SK-N-SH (cell line): ENCODE results near the gene RGL1. TPM values are rescaled to one million over a fixed set of nuclear protein-coding genes. Genes with fewer than 3 reads are reported as not detected.
A peak's percentile ranks its signal among the peaks of the same experiment; 100 is the strongest.

ENCODE experiments used
- CTCF ChIA-PET: fragments of 300-600, 350-600 bp; formaldehyde crosslinking; extraction: SDS; loops from one replicate; lab custom pipeline; 2021; lab: Yijun Ruan, JAX
- POLR2A ChIA-PET: fragments of 350-600 bp; sonication (Branson Sonifier 250); formaldehyde crosslinking; extraction: SDS; loops from one replicate; lab custom pipeline; 2020; ENCODE audit warnings: antibody characterized with exemption, inconsistent platforms; lab: Yijun Ruan, JAX
- DNase-seq: peaks from one replicate; pipeline ENCODE4 v3.0.0; 2012
- H2AFZ ChIP-seq: fragments of 200-600 bp; sonication (generic); 2 replicates; pipeline ENCODE4 v1.8.1; 2016; ENCODE audit warnings: antibody characterized with exemption, mild to moderate bottlenecking, low read depth
- H3F3A ChIP-seq: fragments of 200-600 bp; sonication (generic); replicated peaks from 2 replicates; pipeline ENCODE3; 2016; ENCODE audit warnings: antibody characterized with exemption, mild to moderate bottlenecking; ENCODE audit not compliant: insufficient read depth
- H3K27ac ChIP-seq, 2 experiments: fragments of 200-500 bp in 1 of 2; fragments of 200-600 bp in 1 of 2; sonication (Bioruptor generic) in 1 of 2; sonication (generic), shearing (Covaris generic) in 1 of 2; 2 replicates each; pipeline versions ENCODE4 v1.5.1 to v1.6.1; 2014 to 2016; ENCODE audit warnings: low read depth in 2 of 2, inconsistent platforms in 1 of 2, low read length in 1 of 2, mild to moderate bottlenecking in 1 of 2, mixed read lengths in 1 of 2
- H3K27me3 ChIP-seq: fragments of 200-600 bp; sonication (generic), shearing (Covaris generic); 2 replicates; pipeline ENCODE4 v1.6.1; 2016; ENCODE audit warnings: mixed run types; ENCODE audit not compliant: insufficient read depth
- H3K36me3 ChIP-seq, 2 experiments: fragments of 200-500 bp in 1 of 2; fragments of 200-600 bp in 1 of 2; sonication (Bioruptor generic) in 1 of 2; sonication (generic) in 1 of 2; replicated peaks in 1 of 2; 2 replicates each; pipeline versions ENCODE3 to v1.5.1; 2014 to 2016; ENCODE audit warnings: low read length in 1 of 2, mild to moderate bottlenecking in 1 of 2; ENCODE audit not compliant: insufficient read depth in 2 of 2, control insufficient read depth in 1 of 2
- H3K4me1 ChIP-seq, 2 experiments: fragments of 200-500 bp in 1 of 2; fragments of 200-600 bp in 1 of 2; sonication (Bioruptor generic) in 1 of 2; sonication (generic), shearing (Covaris generic) in 1 of 2; 2 replicates each; pipeline versions ENCODE4 v1.5.1 to v1.6.1; 2014 to 2016; ENCODE audit warnings: low read depth in 1 of 2, low read length in 1 of 2, mixed run types in 1 of 2; ENCODE audit not compliant: insufficient read depth in 2 of 2, control insufficient read depth in 1 of 2
- H3K4me2 ChIP-seq: fragments of 200-600 bp; sonication (generic), shearing (Covaris generic); 2 replicates; pipeline ENCODE4 v1.6.1; 2017; ENCODE audit warnings: mixed run types
- H3K4me3 ChIP-seq, 2 experiments: fragments of 200-500 bp in 1 of 2; fragments of 200-600 bp in 1 of 2; sonication (Bioruptor generic) in 1 of 2; sonication (generic), shearing (Covaris generic) in 1 of 2; 2 replicates each; pipeline versions ENCODE4 v1.5.1 to v1.8.1; 2014 to 2016; ENCODE audit warnings: low read depth in 2 of 2, inconsistent platforms in 1 of 2, low read length in 1 of 2, mild to moderate bottlenecking in 1 of 2, mixed read lengths in 1 of 2, moderate library complexity in 1 of 2
- H3K79me2 ChIP-seq: fragments of 200-600 bp; sonication (generic); 2 replicates; pipeline ENCODE4 v1.8.1; 2017; ENCODE audit warnings: mild to moderate bottlenecking; ENCODE audit not compliant: insufficient read depth
- H3K9ac ChIP-seq: fragments of 200-600 bp; sonication (generic); 2 replicates; pipeline ENCODE4 v1.6.1; 2017; ENCODE audit warnings: mixed run types
- H3K9me2 ChIP-seq: fragments of 200-600 bp; sonication (generic); 2 replicates; pipeline ENCODE4 v1.6.1; 2017; ENCODE audit warnings: mixed run types
- H3K9me3 ChIP-seq: fragments of 200-600 bp; sonication (generic); 2 replicates; pipeline ENCODE4 v1.6.1; 2017; ENCODE audit warnings: mixed run types, mild to moderate bottlenecking, moderate library complexity
- H4K20me1 ChIP-seq: fragments of 200-600 bp; sonication (generic); 2 replicates; pipeline ENCODE4 v1.6.1; 2017; ENCODE audit warnings: mild to moderate bottlenecking, mixed run types; ENCODE audit not compliant: insufficient read depth
- FOXM1 ChIP-seq: IDR thresholded peaks from 2 replicates; pipeline ENCODE4 v1.4.0; 2012; ENCODE audit warnings: low read depth, mild to moderate bottlenecking
- GABPA ChIP-seq: IDR thresholded peaks from 2 replicates; pipeline ENCODE4 v1.4.0; 2012; ENCODE audit warnings: low read depth, mild to moderate bottlenecking
- MAX ChIP-seq: IDR thresholded peaks from 2 replicates; pipeline ENCODE4 v1.4.0; 2012; ENCODE audit warnings: low read depth
- MEF2A ChIP-seq: IDR thresholded peaks from 2 replicates; pipeline ENCODE4 v1.4.0; 2012; ENCODE audit warnings: low read depth, borderline replicate concordance
- NRF1 ChIP-seq: IDR thresholded peaks from 2 replicates; pipeline ENCODE4 v1.6.1; 2012; ENCODE audit warnings: low read depth, mild to moderate bottlenecking, low read length
- PBX3 ChIP-seq: IDR thresholded peaks from 2 replicates; pipeline ENCODE4; 2012
- RCOR1 ChIP-seq: fragments of 150-350 bp; IDR thresholded peaks from 2 replicates; pipeline ENCODE4 v1.6.1; 2017; ENCODE audit warnings: antibody characterized with exemption, low read length
- RXRA ChIP-seq: IDR thresholded peaks from 2 replicates; pipeline ENCODE4 v1.4.0; 2012; ENCODE audit warnings: low read depth, mild to moderate bottlenecking, borderline replicate concordance
- SMC3 ChIP-seq: IDR thresholded peaks from 2 replicates; pipeline ENCODE4 v1.6.1; 2012; ENCODE audit warnings: low read depth, low read length, improper control_type of control experiment
- TAF1 ChIP-seq: IDR thresholded peaks from 2 replicates; pipeline ENCODE4 v1.6.1; 2012; ENCODE audit warnings: low read depth, mild to moderate bottlenecking, low read length, moderate library complexity, borderline replicate concordance
- TCF12 ChIP-seq: IDR thresholded peaks from 2 replicates; pipeline ENCODE4 v1.4.0; 2012
- TEAD4 ChIP-seq: IDR thresholded peaks from 2 replicates; pipeline ENCODE4 v1.4.0; 2012; ENCODE audit warnings: mild to moderate bottlenecking, borderline replicate concordance; ENCODE audit not compliant: insufficient read depth
- USF2 ChIP-seq: fragments of 150-350 bp; IDR thresholded peaks from 2 replicates; pipeline ENCODE4 v1.6.1; 2017; ENCODE audit warnings: antibody characterized with exemption, low read length, low read depth, borderline replicate concordance
- WGBS: methylation state at CpG from one replicate; pipeline ENCODE4 v1.1.6; 2017; ENCODE audit warnings: low lambda C conversion rate; 5-methylcytosine and 5-hydroxymethylcytosine counted together
- polyA plus RNA-seq, 3 experiments: library from polyadenylated mRNA; depleted of rRNA; stranded (reverse); fragments of >200 nt; gene quantifications; 2 replicates each; pipeline ENCODE4 v1.2.3, GENCODE V29; 2012
- TF ChIP-seq, protein P1 (sequence below): IDR thresholded peaks from 2 replicates; pipeline ENCODE4 v1.4.0; 2012; ENCODE audit warnings: low read depth, borderline replicate concordance
- TF ChIP-seq, protein P2 (sequence below): IDR thresholded peaks from 2 replicates; pipeline ENCODE4 v1.4.0; 2012; ENCODE audit warnings: low read depth, borderline replicate concordance

RGL1 gene
- polyA plus RNA-seq, 1 of the 3 experiments (the other 2 are of a cell fraction): 8.3 TPM

DNA sequence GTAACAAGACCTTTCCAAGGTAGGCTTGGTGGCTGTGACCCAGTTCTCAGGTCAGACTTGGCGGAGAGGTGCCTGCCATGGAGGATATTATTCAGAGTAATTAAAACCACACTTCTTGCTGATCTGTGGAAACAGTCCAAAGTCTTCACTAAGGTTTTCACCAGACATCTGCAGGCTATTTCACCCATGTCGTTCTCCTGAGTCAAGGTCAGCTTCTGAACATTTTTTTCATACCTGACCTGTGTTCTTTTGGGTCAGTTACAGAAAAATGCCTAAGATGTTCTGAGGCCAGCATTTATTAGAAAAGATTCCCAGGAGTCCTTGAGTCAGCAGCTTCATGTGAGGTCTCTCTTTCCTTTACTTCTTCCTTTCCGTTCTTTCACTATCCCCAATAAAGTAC lies 54.9 kb downstream of the RGL1 start (continued):
- TF ChIP-seq, protein P1, sequence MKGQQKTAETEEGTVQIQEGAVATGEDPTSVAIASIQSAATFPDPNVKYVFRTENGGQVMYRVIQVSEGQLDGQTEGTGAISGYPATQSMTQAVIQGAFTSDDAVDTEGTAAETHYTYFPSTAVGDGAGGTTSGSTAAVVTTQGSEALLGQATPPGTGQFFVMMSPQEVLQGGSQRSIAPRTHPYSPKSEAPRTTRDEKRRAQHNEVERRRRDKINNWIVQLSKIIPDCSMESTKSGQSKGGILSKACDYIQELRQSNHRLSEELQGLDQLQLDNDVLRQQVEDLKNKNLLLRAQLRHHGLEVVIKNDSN: no peak
- TF ChIP-seq FOXM1 (no peak), TCF12 (peak; percentile 71), TEAD4 (no peak), SMC3 (no peak), RXRA (peak; percentile 63; the same call in 1 of the 2 replicates), PBX3 (0 out of 2 replicates have a peak, but pooled peaks have one; percentile 14), NRF1 (no peak)

DNA sequence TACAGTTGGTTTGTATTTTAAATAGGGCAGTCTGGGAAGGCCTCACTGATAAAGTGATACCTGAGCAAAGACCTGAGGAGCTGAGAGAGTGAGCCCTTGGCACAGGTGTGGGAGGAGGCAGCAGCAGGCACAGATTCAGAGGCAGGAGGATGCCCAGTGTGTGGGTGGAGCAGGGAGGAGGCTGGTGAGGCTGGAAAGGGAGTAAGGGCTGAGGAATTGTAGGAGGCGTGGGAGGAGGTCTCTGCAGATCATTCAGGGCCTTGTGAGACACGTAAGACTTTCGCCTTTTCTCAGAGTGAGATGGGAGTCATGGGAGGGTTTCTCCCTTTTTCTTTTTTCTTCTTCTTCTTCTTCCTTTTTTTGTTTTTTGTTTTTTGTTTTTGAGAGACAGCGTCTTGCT lies 58.0 kb downstream of the RGL1 start:
- CTCF ChIA-PET: no interaction called here
- WGBS: 91% methylated on average over 4 of the region's 4 CpGs
- no peaks in the 10 kb centered on the region for H4K20me1 ChIP-seq

DNA sequence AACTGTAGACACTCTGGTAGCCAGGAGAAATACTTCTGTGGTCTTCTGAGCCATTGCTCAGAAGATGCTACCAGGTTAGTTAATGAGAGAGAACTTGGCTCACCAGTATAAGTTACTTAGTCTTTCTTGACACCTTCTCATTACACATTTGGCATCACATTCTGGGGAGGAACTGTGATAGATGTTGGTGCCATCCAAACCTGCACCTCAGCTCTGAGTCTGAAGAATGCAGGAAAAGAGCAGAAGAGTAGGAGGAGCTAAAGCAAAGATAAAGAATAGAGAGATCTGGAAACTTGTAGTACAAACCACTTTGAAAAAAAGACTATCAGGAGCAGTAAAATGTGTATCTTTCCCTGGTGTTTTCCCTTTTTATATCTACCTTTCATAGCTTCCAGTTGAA lies 58.9 kb downstream of the RGL1 start:
- peaks cover 5 to 16% of the 10 kb centered on the region in 2 experiments for H3K36me3 ChIP-seq
- no peaks in the 10 kb centered on the region for H3F3A ChIP-seq
- peaks cover 0 to 18% of the 10 kb centered on the region in 2 experiments; a peak in 2 of 4 replicates for H3K4me1 ChIP-seq
- H3K9me3 ChIP-seq: no peaks in the 10 kb centered on the region
- H3K4me2 ChIP-seq: no peak overlapping the region
- POLR2A ChIA-PET: no interaction called here
- H3K4me3 ChIP-seq: no peak overlapping the region
- no peaks in the 10 kb centered on the region for H3K9me2 ChIP-seq
- no peaks in the 10 kb centered on the region for H3K79me2 ChIP-seq
- no peaks in the 10 kb centered on the region for H3K27me3 ChIP-seq
- CTCF ChIA-PET: interaction anchor here (0.7 to 1.7 kb wide), 2 partner anchors 11 to 13 kb away, joined by 3 to 4 read pairs; no protein-coding TSS in a partner anchor
- no peak overlapping the region for H2AFZ ChIP-seq
- no peak overlapping the region for H3K9ac ChIP-seq
- TF ChIP-seq MAX (no peak), RCOR1 (no peak), MEF2A (no peak)
- TF ChIP-seq, protein P2, sequence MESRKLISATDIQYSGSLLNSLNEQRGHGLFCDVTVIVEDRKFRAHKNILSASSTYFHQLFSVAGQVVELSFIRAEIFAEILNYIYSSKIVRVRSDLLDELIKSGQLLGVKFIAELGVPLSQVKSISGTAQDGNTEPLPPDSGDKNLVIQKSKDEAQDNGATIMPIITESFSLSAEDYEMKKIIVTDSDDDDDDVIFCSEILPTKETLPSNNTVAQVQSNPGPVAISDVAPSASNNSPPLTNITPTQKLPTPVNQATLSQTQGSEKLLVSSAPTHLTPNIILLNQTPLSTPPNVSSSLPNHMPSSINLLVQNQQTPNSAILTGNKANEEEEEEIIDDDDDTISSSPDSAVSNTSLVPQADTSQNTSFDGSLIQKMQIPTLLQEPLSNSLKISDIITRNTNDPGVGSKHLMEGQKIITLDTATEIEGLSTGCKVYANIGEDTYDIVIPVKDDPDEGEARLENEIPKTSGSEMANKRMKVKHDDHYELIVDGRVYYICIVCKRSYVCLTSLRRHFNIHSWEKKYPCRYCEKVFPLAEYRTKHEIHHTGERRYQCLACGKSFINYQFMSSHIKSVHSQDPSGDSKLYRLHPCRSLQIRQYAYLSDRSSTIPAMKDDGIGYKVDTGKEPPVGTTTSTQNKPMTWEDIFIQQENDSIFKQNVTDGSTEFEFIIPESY: no peak
- H4K20me1 ChIP-seq: no peaks in the 10 kb centered on the region
- no peak for DNase-seq
- H3K27ac ChIP-seq: no peak overlapping the region

More for the DNA sequence above, 58.0 kb downstream of the RGL1 start:
- H3K9me3 ChIP-seq: no peaks in the 10 kb centered on the region
- POLR2A ChIA-PET: no interaction called here
- no peak overlapping the region for H3K27ac ChIP-seq
- no peak for DNase-seq
- TF ChIP-seq USF2 (no peak), GABPA (no peak), FOXM1 (no peak), NRF1 (no peak), TAF1 (no peak)
- H3F3A ChIP-seq: no peaks in the 10 kb centered on the region
- no peaks in the 10 kb centered on the region for H3K27me3 ChIP-seq
- no peaks in the 10 kb centered on the region for H3K79me2 ChIP-seq
- no peak overlapping the region for H3K9ac ChIP-seq
- H3K4me1 ChIP-seq: peaks cover 0 to 18% of the 10 kb centered on the region in 2 experiments; a peak in 2 of 4 replicates
- peaks cover 5 to 16% of the 10 kb centered on the region in 2 experiments for H3K36me3 ChIP-seq
- H2AFZ ChIP-seq: no peak overlapping the region
- no peak overlapping the region for H3K4me2 ChIP-seq
- H3K9me2 ChIP-seq: no peaks in the 10 kb centered on the region
- no peak overlapping the region for H3K4me3 ChIP-seq
